Activated B cell treated with CpG ODN at 0.5 μM for 24 hours (primary cell): ENCODE results near the gene CD96. TPM values are rescaled to one million over a fixed set of nuclear protein-coding genes. Genes with fewer than 3 reads are reported as not detected.

ENCODE experiments used
- ATAC-seq: fragments of 200-7000 bp; cut with Tn5 transposase; one replicate; pipeline ENCODE4 v1.10.0; 2021; ENCODE audit warnings: low read depth, mild to moderate bottlenecking, moderate library complexity
- CTCF ChIA-PET: fragments of 350-600 bp; sonication (Branson Sonifier 250); formaldehyde crosslinking; loops from one replicate; lab custom pipeline; 2021; ENCODE audit warnings: antibody characterized with exemption; lab: Charles Lee
- POLR2A ChIA-PET: fragments of 350-600 bp; sonication (Branson Sonifier 250); formaldehyde crosslinking; loops from one replicate; lab custom pipeline; 2021; ENCODE audit warnings: antibody characterized with exemption; lab: Charles Lee
- DNase-seq: peaks from one replicate; pipeline ENCODE4 v3.0.0; 2022
- H3K27ac Mint-ChIP-seq: one replicate; pipeline ENCODE4 v1.8.0; 2020; ENCODE audit warnings: mixed read lengths
- H3K27me3 Mint-ChIP-seq: one replicate; pipeline ENCODE4 v1.8.0; 2021; ENCODE audit warnings: mixed read lengths
- H3K36me3 Mint-ChIP-seq: one replicate; pipeline ENCODE4 v1.8.0; 2021; ENCODE audit warnings: low read depth, mixed read lengths
- H3K4me1 Mint-ChIP-seq: one replicate; pipeline ENCODE4 v1.8.0; 2021; ENCODE audit warnings: mixed read lengths
- H3K4me3 Mint-ChIP-seq: one replicate; pipeline ENCODE4 v1.8.0; 2020; ENCODE audit warnings: mild to moderate bottlenecking, mixed read lengths
- H3K9me3 Mint-ChIP-seq: one replicate; pipeline ENCODE4 v1.8.0; 2020; ENCODE audit warnings: mixed read lengths
- CTCF ChIP-seq: fragments of 200-600 bp; IDR thresholded peaks from one replicate; pipeline ENCODE4 v1.8.0; 2022; ENCODE audit warnings: antibody characterized with exemption, mild to moderate bottlenecking
- intact Hi-C: fragments of 100-400 bp; cut with micrococcal nuclease; formaldehyde crosslinking; loops from one replicate; pipeline ENCODE4 v1.15.1; 2024
- total RNA-seq: library from RNA; stranded (reverse); gene quantifications from 2 replicates; pipeline ENCODE4 v1.2.3, GENCODE V29; 2022

The CD96 gene
- total RNA-seq, 1 donor from 2014 or later = 34.3 TPM

DNA sequence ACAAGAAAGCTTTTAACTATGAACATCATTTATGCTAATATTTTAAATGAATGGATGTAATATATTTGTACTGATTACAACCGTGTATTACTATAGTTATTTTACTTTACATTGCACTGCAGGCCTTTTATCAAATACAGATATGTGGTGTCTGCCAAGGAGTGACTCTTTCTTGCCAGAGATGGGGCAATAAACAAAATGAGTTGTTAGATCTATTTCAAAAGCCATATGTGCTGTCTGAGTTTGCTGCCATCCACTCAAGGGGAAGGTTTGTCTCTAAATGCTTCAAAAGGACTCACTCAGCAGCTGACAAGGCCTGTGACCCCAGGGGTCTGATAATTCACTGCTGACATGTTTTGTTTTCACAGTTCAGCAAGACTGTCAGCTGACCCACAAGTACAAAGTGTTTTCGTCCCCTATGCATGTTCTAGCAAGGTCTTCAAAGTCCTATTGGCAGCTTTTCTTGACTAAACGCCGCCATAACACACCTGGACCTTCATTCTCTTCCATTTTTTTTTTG, 94.4 kb downstream of the CD96 start:
- no peak for TF ChIP-seq CTCF
- ChIA-PET CTCF (interaction anchor here (1.2 kb wide), 1 partner anchor 20 kb away, joined by 3 read pairs; no protein-coding TSS in a partner anchor), POLR2A (no interaction called here)
- no peaks in the 10 kb centered on the region for H3K27me3 Mint-ChIP-seq
- H3K4me3 Mint-ChIP-seq = no peak overlapping the region
- no peaks in the 10 kb centered on the region for H3K9me3 Mint-ChIP-seq
- no peaks in the 10 kb centered on the region for H3K4me1 Mint-ChIP-seq
- peaks cover 13% of the 10 kb centered on the region for H3K36me3 Mint-ChIP-seq
- no peak for DNase-seq
- ATAC-seq = no peak
- no peak overlapping the region for H3K27ac Mint-ChIP-seq
- intact Hi-C loops = no loop called here

DNA sequence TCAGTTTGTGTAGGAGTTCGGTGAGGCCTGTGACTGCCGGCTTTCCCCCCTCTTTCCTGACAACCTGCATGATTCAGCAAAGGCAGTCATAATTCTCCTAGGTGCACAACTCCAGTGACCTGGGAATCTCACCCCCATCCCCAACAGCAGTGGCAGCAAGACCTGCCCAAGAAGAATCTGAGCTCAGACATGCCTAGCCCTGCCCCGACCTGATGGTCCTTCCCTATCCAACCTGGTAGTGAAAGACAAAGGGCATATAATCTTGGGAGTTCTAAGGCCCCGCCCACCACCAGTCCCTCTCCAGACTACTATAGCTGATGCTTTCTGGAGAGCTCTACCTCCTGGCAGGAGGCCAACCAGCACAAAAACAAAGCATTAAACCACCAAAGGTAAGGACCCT, 97.3 kb downstream of the CD96 start:
- peaks cover 15% of the 10 kb centered on the region for H3K9me3 Mint-ChIP-seq
- CTCF ChIA-PET = no interaction called here
- H3K27me3 Mint-ChIP-seq = no peaks in the 10 kb centered on the region
- intact Hi-C loops = no loop called here
- TF ChIP-seq CTCF = no peak
- POLR2A ChIA-PET = no interaction called here
- no peak overlapping the region for H3K4me3 Mint-ChIP-seq
- H3K27ac Mint-ChIP-seq = no peak overlapping the region
- no peaks in the 10 kb centered on the region for H3K4me1 Mint-ChIP-seq
- no peak for ATAC-seq
- DNase-seq = no peak
- peaks cover 18% of the 10 kb centered on the region for H3K36me3 Mint-ChIP-seq

GRCh38 chr3:111648991-111649579, 107.1 kb downstream of the CD96 start:
- intact Hi-C loops = no loop called here
- DNase-seq (no peak), ATAC-seq (no peak)
- peaks cover 2% of the 10 kb centered on the region for H3K9me3 Mint-ChIP-seq
- no peaks in the 10 kb centered on the region for H3K27me3 Mint-ChIP-seq
- CTCF ChIA-PET = no interaction called here
- POLR2A ChIA-PET = no interaction called here
- no peak overlapping the region for H3K4me3 Mint-ChIP-seq
- peaks cover 49% of the 10 kb centered on the region for H3K4me1 Mint-ChIP-seq
- H3K27ac Mint-ChIP-seq = no peak overlapping the region
- no peak for TF ChIP-seq CTCF
- H3K36me3 Mint-ChIP-seq = peaks cover 28% of the 10 kb centered on the region

- intact Hi-C loops = loop anchor here (5.0 kb wide), 1 partner anchor 38 kb away; no protein-coding TSS in a partner anchor
- ATAC-seq = no peak
- H3K9me3 Mint-ChIP-seq = no peaks in the 10 kb centered on the region
- POLR2A ChIA-PET = no interaction called here
- H3K4me1 Mint-ChIP-seq = peaks cover 53% of the 10 kb centered on the region
- DNase-seq = no peak
- CTCF ChIA-PET = no interaction called here
- H3K27me3 Mint-ChIP-seq = no peaks in the 10 kb centered on the region
- TF ChIP-seq CTCF = no peak
- H3K4me3 Mint-ChIP-seq = no peak overlapping the region
- no peak overlapping the region for H3K27ac Mint-ChIP-seq
- peaks cover 32% of the 10 kb centered on the region for H3K36me3 Mint-ChIP-seq
Measured at GRCh38 chr3:111650378-111651275, 108.6 kb downstream of the CD96 start.
